Measurements from ENCODE around the gene KCNMA1. TPM values are rescaled to one million over a fixed set of nuclear protein-coding genes. Genes with fewer than 3 reads are reported as not detected.

KCNMA1 gene
- total and polyA plus RNA-seq, 2 donors (not counting 1 experiment from before 2014, with no cell fraction given): 0.82 to 3.1 TPM

- no peak overlapping the region for H3K27ac Mint-ChIP-seq
- ChIA-PET CTCF (no interaction called here), POLR2A (interaction anchor here (0.6 kb wide), 1 partner anchor 1361 kb away, joined by 4 read pairs; no protein-coding TSS in a partner anchor)
- peaks cover 4% of the 10 kb centered on the region for H3K27me3 Mint-ChIP-seq
- WGBS (ENCODE audit: insufficient coverage): 51% methylated on average over 7 of the region's 8 CpGs
- TF ChIP-seq CTCF (IDR thresholded peaks at IDR 0.05) (no peak), EZH2 (IDR thresholded peaks at IDR 0.05; ENCODE audit: borderline replicate concordance, insufficient read depth, low read depth, low read length, poor library complexity, severe bottlenecking) (no peak)
- Histone ChIP-seq H4K20me1 (ENCODE audit: control insufficient read depth, insufficient read depth, low read length, poor library complexity, severe bottlenecking) (no peaks in the 10 kb centered on the region), H3K9me3 (ENCODE audit: control extremely low read depth in 1 of 3, control insufficient read depth in 2 of 3, insufficient read depth in 1 of 3, low read length in 2 of 3) (no peaks in the 10 kb centered on the region), H3K27ac (ENCODE audit: low read length in 2 of 2) (no peak overlapping the region), H3K36me3 (replicated peaks in 1 of 2; ENCODE audit: control extremely low read depth in 1 of 2, control insufficient read depth in 1 of 2, extremely low read depth in 1 of 2, insufficient read depth in 2 of 2, low read length in 1 of 2) (no peaks in the 10 kb centered on the region), H2AFZ (ENCODE audit: insufficient read depth, low read depth, low read length, poor library complexity, severe bottlenecking) (no peak overlapping the region), H3K9ac (ENCODE audit: low read length) (no peak overlapping the region), H3K4me3 (ENCODE audit: control extremely low read depth in 1 of 5, extremely low read depth in 1 of 5, insufficient read depth in 1 of 5, low read depth in 2 of 5, low read length in 4 of 5) (no peak overlapping the region), H3K27me3 (replicated peaks in 1 of 4; ENCODE audit: control extremely low read depth in 1 of 4, control insufficient read depth in 3 of 4, insufficient read depth in 4 of 4, low read length in 3 of 4) (no peaks in the 10 kb centered on the region), H3K4me1 (ENCODE audit: control insufficient read depth in 2 of 2, insufficient read depth in 2 of 2, low read length in 2 of 2) (no peaks in the 10 kb centered on the region), H3K4me2 (replicated peaks; ENCODE audit: low read depth, low read length, poor library complexity, severe bottlenecking) (no peak overlapping the region), H3K79me2 (ENCODE audit: control insufficient read depth, insufficient read depth, low read length) (no peaks in the 10 kb centered on the region)
- H3K4me1 Mint-ChIP-seq: no peaks in the 10 kb centered on the region
- DNase-seq: no peak
- no peaks in the 10 kb centered on the region for H3K9me3 Mint-ChIP-seq (ENCODE audit: insufficient read depth)
- intact Hi-C loops (cut with micrococcal nuclease): no loop called here
- ATAC-seq (ENCODE audit: low read depth): no peak
- no peak overlapping the region for H3K4me3 Mint-ChIP-seq
Measured at GRCh38 chr10:76942628-76943416, 694.8 kb downstream of the KCNMA1 start.

GRCh38 chr10:76939933-76940468 lies 697.6 kb downstream of the KCNMA1 start:
- Histone ChIP-seq H3K9ac (ENCODE audit: low read length) (no peak overlapping the region), H2AFZ (ENCODE audit: insufficient read depth, low read depth, low read length, poor library complexity, severe bottlenecking) (no peak overlapping the region), H3K9me3 (ENCODE audit: control extremely low read depth in 1 of 3, control insufficient read depth in 2 of 3, insufficient read depth in 1 of 3, low read length in 2 of 3) (no peaks in the 10 kb centered on the region), H3K27me3 (replicated peaks in 1 of 4; ENCODE audit: control extremely low read depth in 1 of 4, control insufficient read depth in 3 of 4, insufficient read depth in 4 of 4, low read length in 3 of 4) (no peaks in the 10 kb centered on the region), H3K79me2 (ENCODE audit: control insufficient read depth, insufficient read depth, low read length) (no peaks in the 10 kb centered on the region), H4K20me1 (ENCODE audit: control insufficient read depth, insufficient read depth, low read length, poor library complexity, severe bottlenecking) (no peaks in the 10 kb centered on the region), H3K4me3 (ENCODE audit: control extremely low read depth in 1 of 5, extremely low read depth in 1 of 5, insufficient read depth in 1 of 5, low read depth in 2 of 5, low read length in 4 of 5) (no peak overlapping the region), H3K27ac (ENCODE audit: low read length in 2 of 2) (no peak overlapping the region), H3K4me2 (replicated peaks; ENCODE audit: low read depth, low read length, poor library complexity, severe bottlenecking) (no peak overlapping the region), H3K4me1 (ENCODE audit: control insufficient read depth in 2 of 2, insufficient read depth in 2 of 2, low read length in 2 of 2) (no peaks in the 10 kb centered on the region), H3K36me3 (replicated peaks in 1 of 2; ENCODE audit: control extremely low read depth in 1 of 2, control insufficient read depth in 1 of 2, extremely low read depth in 1 of 2, insufficient read depth in 2 of 2, low read length in 1 of 2) (no peaks in the 10 kb centered on the region)
- Mint-ChIP-seq H3K27me3 (peaks cover 7% of the 10 kb centered on the region), H3K9me3 (ENCODE audit: insufficient read depth) (no peaks in the 10 kb centered on the region), H3K27ac (no peak overlapping the region), H3K4me3 (no peak overlapping the region), H3K4me1 (no peaks in the 10 kb centered on the region)
- intact Hi-C loops (cut with micrococcal nuclease): no loop called here
- no peak for TF ChIP-seq CTCF (IDR thresholded peaks at IDR 0.05)
- no peak for TF ChIP-seq EZH2 (IDR thresholded peaks at IDR 0.05; ENCODE audit: borderline replicate concordance, insufficient read depth, low read depth, low read length, poor library complexity, severe bottlenecking)
- ChIA-PET CTCF (no interaction called here), POLR2A (no interaction called here)
- WGBS (ENCODE audit: insufficient coverage): 100% methylated on average over 2 of the region's 2 CpGs
- DNase-seq (no peak), ATAC-seq (ENCODE audit: low read depth) (no peak)

Measured in B cell (primary cell).